Muscle of arm (tissue), 14 donors: Measurements from ENCODE around the gene DCBLD2. TPM values are rescaled to one million over a fixed set of nuclear protein-coding genes. Genes with fewer than 3 reads are reported as not detected.

Source experiments
- DNase-seq: peaks from one replicate; pipeline ENCODE4 v3.0.0-alpha.2; 2013
- long read RNA-seq, 11 donors: transcript quantifications; one replicate each; lab custom pipeline, GENCODE V29; 2026
- polyA plus RNA-seq, 12 donors: library from polyadenylated mRNA; unstranded; fragments of 120-200 nt; gene quantifications; one replicate each; pipeline ENCODE4 v1.2.1, GENCODE V29; 2013; ENCODE audit not compliant: insufficient read length in 12 of 12

DCBLD2 gene
- 10 to 100 TPM in 11 of 12 donors, not detected in 1; 23.1 to 49.9 (median 31.1) TPM for polyA plus RNA-seq
- long read RNA-seq, donor 1: 0 reads
- long read RNA-seq, donor 2, full-length matches to known transcripts: 3 of 3 reads
- long read RNA-seq, donor 2, partial matches to known transcripts: 0 of 3 reads
- long read RNA-seq, donor 2, other reads (novel, unspliced or antisense): 0 of 3 reads
- long read RNA-seq, donor 3, full-length matches to known transcripts: 3 of 3 reads
- long read RNA-seq, donor 3, partial matches to known transcripts: 0 of 3 reads
- long read RNA-seq, donor 3, other reads (novel, unspliced or antisense): 0 of 3 reads
- long read RNA-seq, donor 4, full-length matches to known transcripts: 2 of 2 reads
- long read RNA-seq, donor 4, partial matches to known transcripts: 0 of 2 reads
- long read RNA-seq, donor 4, other reads (novel, unspliced or antisense): 0 of 2 reads
- long read RNA-seq, donor 5, full-length matches to known transcripts: 6 of 6 reads
- long read RNA-seq, donor 5, partial matches to known transcripts: 0 of 6 reads
- long read RNA-seq, donor 5, other reads (novel, unspliced or antisense): 0 of 6 reads
- long read RNA-seq, donor 6, full-length matches to known transcripts: 3 of 3 reads
- long read RNA-seq, donor 6, partial matches to known transcripts: 0 of 3 reads
- long read RNA-seq, donor 6, other reads (novel, unspliced or antisense): 0 of 3 reads
- long read RNA-seq, donor 7, full-length matches to known transcripts: 2 of 2 reads
- long read RNA-seq, donor 7, partial matches to known transcripts: 0 of 2 reads
- long read RNA-seq, donor 7, other reads (novel, unspliced or antisense): 0 of 2 reads
- long read RNA-seq, donor 8, full-length matches to known transcripts: 5 of 5 reads
- long read RNA-seq, donor 8, partial matches to known transcripts: 0 of 5 reads
- long read RNA-seq, donor 8, other reads (novel, unspliced or antisense): 0 of 5 reads
- long read RNA-seq, donor 9, full-length matches to known transcripts: 2 of 2 reads
- long read RNA-seq, donor 9, partial matches to known transcripts: 0 of 2 reads
- long read RNA-seq, donor 9, other reads (novel, unspliced or antisense): 0 of 2 reads
- long read RNA-seq, donor 10, full-length matches to known transcripts: 2 of 2 reads
- long read RNA-seq, donor 10, partial matches to known transcripts: 0 of 2 reads
- long read RNA-seq, donor 10, other reads (novel, unspliced or antisense): 0 of 2 reads
- long read RNA-seq, donor 11, full-length matches to known transcripts: 4 of 4 reads
- long read RNA-seq, donor 11, partial matches to known transcripts: 0 of 4 reads
- long read RNA-seq, donor 11, other reads (novel, unspliced or antisense): 0 of 4 reads

GRCh38 chr3:98901392-98902350 is at the start of gene DCBLD2:
TSS of gene DCBLD2 (minus strand) at chr3:98901695. CDS start at chr3:98901326, 369 bp downstream.
- DNase-seq: peak; percentile 99

- no peak for DNase-seq
These were observed 44.2 kb upstream of the DCBLD2 start for GRCh38 chr3:98945666-98946065.

- no peak for DNase-seq
These were observed 43.6 kb upstream of the DCBLD2 start for GRCh38 chr3:98945101-98945524.

GRCh38 chr3:98930413-98930812 is 28.9 kb upstream of the DCBLD2 start:
- DNase-seq: no peak

- DNase-seq: no peak
These were observed 20.5 kb upstream of the DCBLD2 start for GRCh38 chr3:98921957-98922356.

GRCh38 chr3:98920166-98920565 is 18.7 kb upstream of the DCBLD2 start:
- no peak for DNase-seq

- DNase-seq: no peak
These were observed 17.1 kb upstream of the DCBLD2 start for GRCh38 chr3:98918586-98918985.

GRCh38 chr3:98917608-98918007 is 16.1 kb upstream of the DCBLD2 start:
- no peak for DNase-seq

GRCh38 chr3:98914210-98915080 is 12.9 kb upstream of the DCBLD2 start:
- no peak for DNase-seq

GRCh38 chr3:98912448-98912847 is 11.0 kb upstream of the DCBLD2 start:
- no peak for DNase-seq

- DNase-seq: no peak
These were observed 4.7 kb upstream of the DCBLD2 start for GRCh38 chr3:98906230-98906629.

GRCh38 chr3:98903705-98904481 is 2.4 kb upstream of the DCBLD2 start:
- no peak for DNase-seq

GRCh38 chr3:98903099-98903498 is 1.6 kb upstream of the DCBLD2 start:
- no peak for DNase-seq

- DNase-seq: no peak
These were observed 851 bp upstream of the DCBLD2 start for GRCh38 chr3:98902351-98902740.

- DNase-seq: peak; percentile 42
These were observed 440 bp downstream of the DCBLD2 start for GRCh38 chr3:98901119-98901391.

- DNase-seq: no peak
These were observed 1.0 kb downstream of the DCBLD2 start for GRCh38 chr3:98900265-98901118.

- DNase-seq: no peak
These were observed 3.8 kb downstream of the DCBLD2 start for GRCh38 chr3:98897701-98898100.
